ENCODE measurements around the gene ZNF628. TPM values are rescaled to one million over a fixed set of nuclear protein-coding genes. Genes with fewer than 3 reads are reported as not detected.

The ZNF628 gene
- total and polyA plus RNA-seq, 2 of the 4 experiments (the other 2 are of a cell fraction): 0.18 to 1.9 TPM

GRCh38 chr19:55504981-55505380, 28.6 kb downstream of the ZNF628 start:
- Histone ChIP-seq H3K36me3 (ENCODE audit: control insufficient read depth, insufficient read depth, low read length) (peaks cover 6% of the 10 kb centered on the region; the same call in 1 of the 2 replicates), H3K27me3 (ENCODE audit: control insufficient read depth, insufficient read depth, low read length) (no peaks in the 10 kb centered on the region), H3K14ac (replicated peaks; ENCODE audit: low read depth, low read length) (no peak overlapping the region), H3K23ac (ENCODE audit: low read depth, low read length) (no peak overlapping the region), H2BK120ac (ENCODE audit: low read depth, low read length) (no peak overlapping the region), H3K56ac (ENCODE audit: extremely low read depth, insufficient read depth, low read length) (no peak overlapping the region), H3K79me1 (ENCODE audit: low read depth in 1 of 2, low read length in 2 of 2) (no peaks in the 10 kb centered on the region), H3K9ac (ENCODE audit: low read depth, low read length) (no peak overlapping the region), H3K4me2 (ENCODE audit: low read depth, low read length) (no peak overlapping the region), H2BK5ac (ENCODE audit: low read depth, low read length, poor library complexity, severe bottlenecking) (no peak overlapping the region), H3K27ac (ENCODE audit: insufficient read depth, low read length) (no peak overlapping the region), H2BK15ac (ENCODE audit: low read depth, low read length) (no peak overlapping the region), H4K20me1 (ENCODE audit: insufficient read depth, low read length) (no peaks in the 10 kb centered on the region), H4K5ac (ENCODE audit: low read depth, low read length) (no peak overlapping the region), H4K91ac (ENCODE audit: insufficient read depth, low read depth, low read length) (no peak overlapping the region), H2BK20ac (ENCODE audit: low read depth, low read length) (no peak overlapping the region), H3K4me3 (ENCODE audit: insufficient read depth, low read depth, low read length) (no peak overlapping the region), H3K4ac (ENCODE audit: low read depth, low read length) (no peak overlapping the region), H2AK9ac (replicated peaks; ENCODE audit: low read depth, low read length, poor library complexity) (no peak overlapping the region), H3K9me1 (ENCODE audit: insufficient read depth, low read length) (no peaks in the 10 kb centered on the region), H4K8ac (ENCODE audit: low read depth in 2 of 2, low read length in 2 of 2) (no peak overlapping the region), H3K18ac (ENCODE audit: low read depth, low read length) (no peak overlapping the region), H3K4me1 (ENCODE audit: control insufficient read depth, insufficient read depth, low read length) (no peaks in the 10 kb centered on the region), H2AK5ac (ENCODE audit: low read depth, low read length) (no peak overlapping the region), H2AFZ (replicated peaks; ENCODE audit: low read length, poor library complexity) (no peak overlapping the region), H3K9me3 (ENCODE audit: control insufficient read depth, insufficient read depth, low read length) (no peaks in the 10 kb centered on the region)
- CTCF ChIA-PET: interaction anchor here (0.7 to 2.0 kb wide), 4 partner anchors 10 to 38 kb away, joined by 3 to 24 read pairs (median 6); no protein-coding TSS in a partner anchor
- intact Hi-C loops (cut with micrococcal nuclease): loop anchor here (1.0 to 5.0 kb wide), 3 partner anchors 38 to 364 kb away; partner anchors contain the start of gene UBE2S
- TF ChIP-seq USF2 (IDR thresholded peaks at IDR 0.05; ENCODE audit: low read depth, low read length): no peak
- no peak for TF ChIP-seq POLR2A (IDR thresholded peaks at IDR 0.05; ENCODE audit: low read depth, low read length)
- no peak for TF ChIP-seq CEBPB (IDR thresholded peaks at IDR 0.05; ENCODE audit: low read depth, low read length)
- TF ChIP-seq MAFK (IDR thresholded peaks at IDR 0.05; ENCODE audit: low read depth, low read length): no peak
- no peak for TF ChIP-seq NFE2L2 (IDR thresholded peaks at IDR 0.05; ENCODE audit: low read depth, low read length)
- TF ChIP-seq RFX5 (IDR thresholded peaks at IDR 0.05; ENCODE audit: low read depth, low read length): no peak
- no peak for TF ChIP-seq FOS (IDR thresholded peaks at IDR 0.05; ENCODE audit: low read depth, low read length)
- no peak for TF ChIP-seq SMC3 (IDR thresholded peaks at IDR 0.05; ENCODE audit: low read depth, low read length)
- no peak for TF ChIP-seq RCOR1 (IDR thresholded peaks at IDR 0.05; ENCODE audit: insufficient replicate concordance, low read length)
- TF ChIP-seq BHLHE40 (IDR thresholded peaks at IDR 0.05; ENCODE audit: low read depth, low read length): no peak
- TF ChIP-seq CTCF (conservative IDR thresholded peaks at IDR 0.05; ENCODE audit: low read depth, low read length): no peak
- TF ChIP-seq RAD21 (IDR thresholded peaks at IDR 0.05; ENCODE audit: low read length): no peak
- no peak for TF ChIP-seq CHD1 (IDR thresholded peaks at IDR 0.05; ENCODE audit: low read depth, low read length)
- TF ChIP-seq ELK1 (IDR thresholded peaks at IDR 0.05; ENCODE audit: borderline replicate concordance, low read depth, low read length): no peak
- POLR2A ChIA-PET (ENCODE audit: unreplicated experiment): no interaction called here
- 72% methylated on average over 6 of the region's 11 CpGs; no CpG with 5 or more reads in 1 of the 2 experiments for WGBS, 2 experiments (ENCODE audit: extremely low coverage in 2 of 2, insufficient read length in 1 of 2)
- dilution Hi-C loops (cut with HindIII; ENCODE audit: low sequenced_read_pairs, unreplicated experiment): no loop called here
- DNase-seq: no peak
- no TSS peak for BruUV-seq (replicated peaks)
- no peak for ATAC-seq (ENCODE audit: low read depth)
- in situ Hi-C loops (cut with MboI; ENCODE audit: low sequenced_read_pairs): no loop called here
